K562 (cell line): ENCODE results near the gene MLKL. TPM values are rescaled to one million over a fixed set of nuclear protein-coding genes. Genes with fewer than 3 reads are reported as not detected.

Experiments
- CHD2 ChIP-seq: IDR thresholded peaks from 2 replicates; pipeline ENCODE4 v1.6.1; 2011; ENCODE audit warnings: low read depth, low read length
- CREB5 ChIP-seq: fragments of 250-450 bp; sonication (Bioruptor Pico); IDR thresholded peaks from 2 replicates; pipeline ENCODE4 v1.5.0; 2020; ENCODE audit warnings: mild to moderate bottlenecking
- CTBP1 ChIP-seq: fragments of 450-650 bp; IDR thresholded peaks from 2 replicates; pipeline ENCODE4 v1.6.1; 2016; ENCODE audit warnings: borderline replicate concordance
- NR2C1 ChIP-seq, 2 experiments: fragments of 450-650 bp; IDR thresholded peaks; 2 replicates each; pipeline ENCODE4 v1.6.1; 2017; ENCODE audit warnings: mild to moderate bottlenecking in 2 of 2, antibody characterized with exemption in 1 of 2, inconsistent platforms in 1 of 2, missing compliant biosample characterization in 1 of 2, missing genetic modification characterization in 1 of 2
- ZC3H4 ChIP-seq: sonication (generic); formaldehyde crosslinking; IDR thresholded peaks from 2 replicates; pipeline ENCODE4 v1.9.0; 2021; ENCODE audit warnings: missing genetic modification reagents, borderline replicate concordance
- ZNF197 ChIP-seq: fragments of 200-800 bp; sonication (Bioruptor generic); IDR thresholded peaks from 2 replicates; pipeline ENCODE4 v1.6.1; 2016; ENCODE audit warnings: low read depth, missing genetic modification characterization, missing compliant biosample characterization
- ZNF830 ChIP-seq: fragments of 250-450 bp; sonication (Bioruptor Pico); IDR thresholded peaks from 2 replicates; pipeline ENCODE4 v1.5.0; 2021; ENCODE audit warnings: mild to moderate bottlenecking
- polyA plus RNA-seq, 8 experiments: library from polyadenylated mRNA; depleted of rRNA in 4 of 8; stranded (reverse) in 5 of 8; unstranded in 3 of 8; fragments of >200 nt; fragmentation: Nextera tagmentation in 2 of 8; fragmentation: Illumina TruSeq in 1 of 8; extraction: Ambion mirVana in 2 of 8; extraction: Trizol in 1 of 8; gene quantifications; 2 replicates each; pipeline versions ENCODE4 v1.2.1 to v1.2.3, GENCODE V29; 2011 to 2014; ENCODE audit warnings: inconsistent platforms in 1 of 8, missing spikeins in 1 of 8
- total RNA-seq, 7 experiments: library from RNA; depleted of rRNA in 6 of 7; stranded (reverse); fragments of >200 nt in 6 of 7; fragmentation: Illumina TruSeq in 2 of 7; extraction: Trizol in 2 of 7; gene quantifications; 2 replicates each; pipeline versions ENCODE4 v1.2.1 to v1.2.3, GENCODE V29; 2011 to 2021; ENCODE audit warnings: low replicate concordance in 1 of 7
- TF ChIP-seq, protein P1 (sequence below): fragments of 450-650 bp; IDR thresholded peaks from 2 replicates; pipeline ENCODE4 v1.6.1; 2016
- TF ChIP-seq, protein P2 (sequence below): fragments of 450-650 bp; formaldehyde crosslinking; IDR thresholded peaks from 2 replicates; pipeline ENCODE4 v1.4.0; 2022; ENCODE audit warnings: missing genetic modification characterization
- TF ChIP-seq, protein P3 (sequence below): fragments of 450-650 bp; IDR thresholded peaks from 2 replicates; pipeline ENCODE4 v1.6.1; 2016; ENCODE audit warnings: low read depth
- TF ChIP-seq, protein P4 (sequence below): fragments of 450-650 bp; IDR thresholded peaks from 2 replicates; pipeline ENCODE4 v1.7.1; 2018; ENCODE audit warnings: mild to moderate bottlenecking, low read depth; ENCODE audit not compliant: partially characterized antibody

MLKL gene
- total and polyA plus RNA-seq, 9 of the 15 experiments (the other 6 are each of a cell fraction or from before 2014, with no cell fraction given) = 1.6 to 6.1 (median 4.8) TPM

- TF ChIP-seq, protein P1, sequence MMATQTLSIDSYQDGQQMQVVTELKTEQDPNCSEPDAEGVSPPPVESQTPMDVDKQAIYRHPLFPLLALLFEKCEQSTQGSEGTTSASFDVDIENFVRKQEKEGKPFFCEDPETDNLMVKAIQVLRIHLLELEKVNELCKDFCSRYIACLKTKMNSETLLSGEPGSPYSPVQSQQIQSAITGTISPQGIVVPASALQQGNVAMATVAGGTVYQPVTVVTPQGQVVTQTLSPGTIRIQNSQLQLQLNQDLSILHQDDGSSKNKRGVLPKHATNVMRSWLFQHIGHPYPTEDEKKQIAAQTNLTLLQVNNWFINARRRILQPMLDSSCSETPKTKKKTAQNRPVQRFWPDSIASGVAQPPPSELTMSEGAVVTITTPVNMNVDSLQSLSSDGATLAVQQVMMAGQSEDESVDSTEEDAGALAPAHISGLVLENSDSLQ = no peak
- TF ChIP-seq, protein P2, sequence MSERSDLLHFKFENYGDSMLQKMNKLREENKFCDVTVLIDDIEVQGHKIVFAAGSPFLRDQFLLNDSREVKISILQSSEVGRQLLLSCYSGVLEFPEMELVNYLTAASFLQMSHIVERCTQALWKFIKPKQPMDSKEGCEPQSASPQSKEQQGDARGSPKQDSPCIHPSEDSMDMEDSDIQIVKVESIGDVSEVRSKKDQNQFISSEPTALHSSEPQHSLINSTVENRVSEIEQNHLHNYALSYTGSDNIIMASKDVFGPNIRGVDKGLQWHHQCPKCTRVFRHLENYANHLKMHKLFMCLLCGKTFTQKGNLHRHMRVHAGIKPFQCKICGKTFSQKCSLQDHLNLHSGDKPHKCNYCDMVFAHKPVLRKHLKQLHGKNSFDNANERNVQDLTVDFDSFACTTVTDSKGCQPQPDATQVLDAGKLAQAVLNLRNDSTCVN (CRISPR knock-in tag) = no peak
- TF ChIP-seq CTBP1 (no peak; the same call in 1 of the 2 replicates), NR2C1 (IDR thresholded peaks at IDR 0.05) (peak; percentile 70), NR2C1 (tag; IDR thresholded peaks at IDR 0.05) (peak; percentile 89), CREB5 (CRISPR knock-in tag) (no peak), ZNF830 (no peak), ZNF197 (CRISPR knock-in tag) (no peak), ZC3H4 (CRISPR knock-in tag) (no peak), CHD2 (peak; percentile 77)
- TF ChIP-seq, protein P3, sequence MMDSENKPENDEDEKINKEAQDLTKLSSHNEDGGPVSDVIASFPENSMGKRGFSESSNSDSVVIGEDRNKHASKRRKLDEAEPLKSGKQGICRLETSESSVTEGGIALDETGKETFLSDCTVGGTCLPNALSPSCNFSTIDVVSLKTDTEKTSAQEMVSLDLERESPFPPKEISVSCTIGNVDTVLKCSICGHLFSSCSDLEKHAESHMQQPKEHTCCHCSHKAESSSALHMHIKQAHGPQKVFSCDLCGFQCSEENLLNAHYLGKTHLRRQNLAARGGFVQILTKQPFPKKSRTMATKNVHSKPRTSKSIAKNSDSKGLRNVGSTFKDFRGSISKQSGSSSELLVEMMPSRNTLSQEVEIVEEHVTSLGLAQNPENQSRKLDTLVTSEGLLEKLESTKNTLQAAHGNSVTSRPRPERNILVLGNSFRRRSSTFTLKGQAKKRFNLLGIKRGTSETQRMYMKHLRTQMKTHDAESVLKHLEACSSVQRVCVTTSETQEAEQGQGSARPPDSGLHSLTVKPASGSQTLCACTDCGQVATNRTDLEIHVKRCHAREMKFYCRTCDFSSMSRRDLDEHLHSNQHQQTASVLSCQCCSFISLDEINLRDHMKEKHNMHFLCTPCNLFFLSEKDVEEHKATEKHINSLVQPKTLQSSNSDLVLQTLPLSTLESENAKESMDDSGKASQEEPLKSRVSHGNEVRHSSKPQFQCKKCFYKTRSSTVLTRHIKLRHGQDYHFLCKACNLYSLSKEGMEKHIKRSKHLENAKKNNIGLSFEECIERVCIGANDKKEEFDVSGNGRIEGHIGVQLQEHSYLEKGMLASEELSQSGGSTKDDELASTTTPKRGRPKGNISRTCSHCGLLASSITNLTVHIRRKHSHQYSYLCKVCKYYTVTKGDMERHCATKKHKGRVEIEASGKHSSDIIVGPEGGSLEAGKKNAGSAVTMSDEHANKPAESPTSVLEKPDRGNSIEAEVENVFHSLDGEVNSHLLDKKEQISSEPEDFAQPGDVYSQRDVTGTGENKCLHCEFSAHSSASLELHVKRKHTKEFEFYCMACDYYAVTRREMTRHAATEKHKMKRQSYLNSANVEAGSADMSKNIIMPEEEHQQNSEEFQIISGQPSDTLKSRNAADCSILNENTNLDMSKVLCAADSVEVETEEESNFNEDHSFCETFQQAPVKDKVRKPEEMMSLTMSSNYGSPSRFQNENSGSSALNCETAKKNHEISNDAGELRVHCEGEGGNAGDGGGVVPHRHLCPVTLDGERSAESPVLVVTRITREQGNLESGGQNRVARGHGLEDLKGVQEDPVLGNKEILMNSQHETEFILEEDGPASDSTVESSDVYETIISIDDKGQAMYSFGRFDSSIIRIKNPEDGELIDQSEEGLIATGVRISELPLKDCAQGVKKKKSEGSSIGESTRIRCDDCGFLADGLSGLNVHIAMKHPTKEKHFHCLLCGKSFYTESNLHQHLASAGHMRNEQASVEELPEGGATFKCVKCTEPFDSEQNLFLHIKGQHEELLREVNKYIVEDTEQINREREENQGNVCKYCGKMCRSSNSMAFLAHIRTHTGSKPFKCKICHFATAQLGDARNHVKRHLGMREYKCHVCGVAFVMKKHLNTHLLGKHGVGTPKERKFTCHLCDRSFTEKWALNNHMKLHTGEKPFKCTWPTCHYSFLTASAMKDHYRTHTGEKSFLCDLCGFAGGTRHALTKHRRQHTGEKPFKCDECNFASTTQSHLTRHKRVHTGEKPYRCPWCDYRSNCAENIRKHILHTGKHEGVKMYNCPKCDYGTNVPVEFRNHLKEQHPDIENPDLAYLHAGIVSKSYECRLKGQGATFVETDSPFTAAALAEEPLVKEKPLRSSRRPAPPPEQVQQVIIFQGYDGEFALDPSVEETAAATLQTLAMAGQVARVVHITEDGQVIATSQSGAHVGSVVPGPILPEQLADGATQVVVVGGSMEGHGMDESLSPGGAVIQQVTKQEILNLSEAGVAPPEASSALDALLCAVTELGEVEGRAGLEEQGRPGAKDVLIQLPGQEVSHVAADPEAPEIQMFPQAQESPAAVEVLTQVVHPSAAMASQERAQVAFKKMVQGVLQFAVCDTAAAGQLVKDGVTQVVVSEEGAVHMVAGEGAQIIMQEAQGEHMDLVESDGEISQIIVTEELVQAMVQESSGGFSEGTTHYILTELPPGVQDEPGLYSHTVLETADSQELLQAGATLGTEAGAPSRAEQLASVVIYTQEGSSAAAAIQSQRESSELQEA = no peak
- TF ChIP-seq, protein P4, sequence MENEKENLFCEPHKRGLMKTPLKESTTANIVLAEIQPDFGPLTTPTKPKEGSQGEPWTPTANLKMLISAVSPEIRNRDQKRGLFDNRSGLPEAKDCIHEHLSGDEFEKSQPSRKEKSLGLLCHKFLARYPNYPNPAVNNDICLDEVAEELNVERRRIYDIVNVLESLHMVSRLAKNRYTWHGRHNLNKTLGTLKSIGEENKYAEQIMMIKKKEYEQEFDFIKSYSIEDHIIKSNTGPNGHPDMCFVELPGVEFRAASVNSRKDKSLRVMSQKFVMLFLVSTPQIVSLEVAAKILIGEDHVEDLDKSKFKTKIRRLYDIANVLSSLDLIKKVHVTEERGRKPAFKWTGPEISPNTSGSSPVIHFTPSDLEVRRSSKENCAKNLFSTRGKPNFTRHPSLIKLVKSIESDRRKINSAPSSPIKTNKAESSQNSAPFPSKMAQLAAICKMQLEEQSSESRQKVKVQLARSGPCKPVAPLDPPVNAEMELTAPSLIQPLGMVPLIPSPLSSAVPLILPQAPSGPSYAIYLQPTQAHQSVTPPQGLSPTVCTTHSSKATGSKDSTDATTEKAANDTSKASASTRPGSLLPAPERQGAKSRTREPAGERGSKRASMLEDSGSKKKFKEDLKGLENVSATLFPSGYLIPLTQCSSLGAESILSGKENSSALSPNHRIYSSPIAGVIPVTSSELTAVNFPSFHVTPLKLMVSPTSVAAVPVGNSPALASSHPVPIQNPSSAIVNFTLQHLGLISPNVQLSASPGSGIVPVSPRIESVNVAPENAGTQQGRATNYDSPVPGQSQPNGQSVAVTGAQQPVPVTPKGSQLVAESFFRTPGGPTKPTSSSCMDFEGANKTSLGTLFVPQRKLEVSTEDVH = no peak
Observed at GRCh38 chr16:74695450-74696422, 4.9 kb downstream of the MLKL start (continued).
